ENCODE data around the gene USP17L18.
"Not testable (repeated sequence)": the region's sequence is repeated elsewhere in the genome, so short reads cannot be mapped to it uniquely, and the experiment has no call there.

- TF ChIP-seq, protein P1, sequence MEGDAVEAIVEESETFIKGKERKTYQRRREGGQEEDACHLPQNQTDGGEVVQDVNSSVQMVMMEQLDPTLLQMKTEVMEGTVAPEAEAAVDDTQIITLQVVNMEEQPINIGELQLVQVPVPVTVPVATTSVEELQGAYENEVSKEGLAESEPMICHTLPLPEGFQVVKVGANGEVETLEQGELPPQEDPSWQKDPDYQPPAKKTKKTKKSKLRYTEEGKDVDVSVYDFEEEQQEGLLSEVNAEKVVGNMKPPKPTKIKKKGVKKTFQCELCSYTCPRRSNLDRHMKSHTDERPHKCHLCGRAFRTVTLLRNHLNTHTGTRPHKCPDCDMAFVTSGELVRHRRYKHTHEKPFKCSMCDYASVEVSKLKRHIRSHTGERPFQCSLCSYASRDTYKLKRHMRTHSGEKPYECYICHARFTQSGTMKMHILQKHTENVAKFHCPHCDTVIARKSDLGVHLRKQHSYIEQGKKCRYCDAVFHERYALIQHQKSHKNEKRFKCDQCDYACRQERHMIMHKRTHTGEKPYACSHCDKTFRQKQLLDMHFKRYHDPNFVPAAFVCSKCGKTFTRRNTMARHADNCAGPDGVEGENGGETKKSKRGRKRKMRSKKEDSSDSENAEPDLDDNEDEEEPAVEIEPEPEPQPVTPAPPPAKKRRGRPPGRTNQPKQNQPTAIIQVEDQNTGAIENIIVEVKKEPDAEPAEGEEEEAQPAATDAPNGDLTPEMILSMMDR (IDR thresholded peaks at IDR 0.05), result not testable (repeated sequence)
- not testable (repeated sequence) for TF ChIP-seq POLR2AphosphoS5 (IDR thresholded peaks at IDR 0.05); POLR2A (IDR thresholded peaks at IDR 0.05; ENCODE audit: low read depth)
Measured at GRCh38 chr4:9230249-9230648, 18.2 kb upstream of the USP17L18 start.

Data from esophagus muscularis mucosa (tissue), 3 donors.